ENCODE data around the gene SLC25A18.

DNA sequence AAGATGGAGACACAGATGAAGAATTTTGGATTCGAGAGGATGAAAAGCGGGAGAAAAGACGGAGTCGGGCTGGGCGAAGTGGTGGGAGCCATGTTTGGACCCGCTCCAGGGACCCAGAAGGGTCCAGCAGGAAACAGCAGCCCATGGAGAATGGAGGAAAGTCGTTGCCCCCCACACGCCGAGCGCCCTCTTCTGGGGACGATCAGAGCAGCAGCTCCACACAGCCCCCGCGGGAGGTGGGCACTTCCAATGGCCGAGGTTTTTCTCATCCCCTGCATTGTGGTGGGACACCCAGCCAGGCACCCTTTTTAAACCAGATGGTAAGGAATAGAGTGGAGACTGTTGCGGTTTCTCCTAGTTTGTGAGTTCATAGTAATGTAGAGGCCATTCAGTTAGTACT lies 22.8 kb upstream of the SLC25A18 start:
- TF ChIP-seq, protein P1, sequence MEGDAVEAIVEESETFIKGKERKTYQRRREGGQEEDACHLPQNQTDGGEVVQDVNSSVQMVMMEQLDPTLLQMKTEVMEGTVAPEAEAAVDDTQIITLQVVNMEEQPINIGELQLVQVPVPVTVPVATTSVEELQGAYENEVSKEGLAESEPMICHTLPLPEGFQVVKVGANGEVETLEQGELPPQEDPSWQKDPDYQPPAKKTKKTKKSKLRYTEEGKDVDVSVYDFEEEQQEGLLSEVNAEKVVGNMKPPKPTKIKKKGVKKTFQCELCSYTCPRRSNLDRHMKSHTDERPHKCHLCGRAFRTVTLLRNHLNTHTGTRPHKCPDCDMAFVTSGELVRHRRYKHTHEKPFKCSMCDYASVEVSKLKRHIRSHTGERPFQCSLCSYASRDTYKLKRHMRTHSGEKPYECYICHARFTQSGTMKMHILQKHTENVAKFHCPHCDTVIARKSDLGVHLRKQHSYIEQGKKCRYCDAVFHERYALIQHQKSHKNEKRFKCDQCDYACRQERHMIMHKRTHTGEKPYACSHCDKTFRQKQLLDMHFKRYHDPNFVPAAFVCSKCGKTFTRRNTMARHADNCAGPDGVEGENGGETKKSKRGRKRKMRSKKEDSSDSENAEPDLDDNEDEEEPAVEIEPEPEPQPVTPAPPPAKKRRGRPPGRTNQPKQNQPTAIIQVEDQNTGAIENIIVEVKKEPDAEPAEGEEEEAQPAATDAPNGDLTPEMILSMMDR (IDR thresholded peaks at IDR 0.05), result no peak
- TF ChIP-seq POLR2A (IDR thresholded peaks at IDR 0.05) (no peak), POLR2AphosphoS5 (IDR thresholded peaks at IDR 0.05) (no peak)

Measured in prostate gland (tissue), 2 donors.